ENCODE measurements around the gene RPL13A.
"Not testable (repeated sequence)": the region's sequence is repeated elsewhere in the genome, so short reads cannot be mapped to it uniquely, and the experiment has no call there.

Gene RPL13A

DNA sequence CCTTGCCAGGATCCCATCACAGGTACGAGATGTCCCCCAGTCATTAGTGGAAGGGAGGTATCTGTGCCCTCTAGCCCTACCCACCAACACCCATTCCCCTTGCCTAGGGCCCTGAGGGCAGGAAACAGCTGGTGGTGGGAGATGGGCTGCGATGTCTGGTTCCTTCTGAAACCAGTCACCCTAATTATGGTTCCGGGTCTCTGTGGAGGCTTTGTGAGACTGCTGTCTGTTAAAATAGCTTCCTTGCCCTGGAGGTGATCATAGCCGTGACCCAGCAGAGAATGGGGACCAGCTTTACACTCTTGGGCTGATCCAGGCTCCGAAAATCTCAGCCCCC, 28.9 kb upstream of the RPL13A start:
- no peak for DNase-seq

- no peak for DNase-seq
Measured at GRCh38 chr19:49459388-49459787, 28.0 kb upstream of the RPL13A start.

DNA sequence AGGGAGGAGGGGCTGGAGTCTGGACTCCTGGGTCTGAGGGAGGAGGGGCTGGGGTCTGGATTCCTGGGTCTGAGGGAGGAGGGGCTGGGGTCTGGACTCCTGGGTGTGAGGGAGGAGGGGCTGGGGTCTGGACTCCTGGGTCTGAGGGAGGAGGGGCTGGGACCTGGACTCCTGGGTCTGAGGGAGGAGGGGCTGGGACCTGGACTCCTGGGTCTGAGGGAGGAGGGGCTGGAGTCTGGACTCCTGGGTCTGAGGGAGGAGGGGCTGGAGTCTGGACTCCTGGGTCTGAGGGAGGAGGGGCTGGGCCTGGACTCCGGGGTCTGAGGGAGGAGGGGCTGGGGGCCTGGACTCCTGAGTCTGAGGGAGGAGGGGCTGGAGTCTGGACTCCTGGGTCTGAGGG, 26.3 kb upstream of the RPL13A start:
- DNase-seq: not testable (repeated sequence)

GRCh38 chr19:49461656-49462055, 25.8 kb upstream of the RPL13A start:
- DNase-seq: no peak

DNA sequence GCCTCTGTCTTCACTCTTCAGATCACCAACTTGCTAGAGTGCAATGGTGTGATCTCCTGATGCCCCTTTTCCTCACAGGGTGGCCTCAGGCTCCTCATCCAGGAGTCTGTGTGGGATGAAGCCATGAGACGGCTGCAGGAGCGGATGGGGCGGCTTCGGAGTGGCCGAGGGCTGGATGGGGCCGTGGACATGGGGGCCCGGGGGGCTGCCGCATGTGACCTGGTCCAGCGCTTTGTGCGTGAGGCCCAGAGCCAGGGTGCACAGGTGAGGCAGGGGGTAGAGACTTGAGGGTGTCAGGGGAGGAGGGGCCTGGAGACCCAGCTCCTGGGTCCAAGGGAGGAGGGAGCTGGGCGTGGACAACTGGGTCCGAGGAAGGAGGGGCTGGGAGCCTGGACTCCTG, 24.9 kb upstream of the RPL13A start:
- DNase-seq: no peak

DNA sequence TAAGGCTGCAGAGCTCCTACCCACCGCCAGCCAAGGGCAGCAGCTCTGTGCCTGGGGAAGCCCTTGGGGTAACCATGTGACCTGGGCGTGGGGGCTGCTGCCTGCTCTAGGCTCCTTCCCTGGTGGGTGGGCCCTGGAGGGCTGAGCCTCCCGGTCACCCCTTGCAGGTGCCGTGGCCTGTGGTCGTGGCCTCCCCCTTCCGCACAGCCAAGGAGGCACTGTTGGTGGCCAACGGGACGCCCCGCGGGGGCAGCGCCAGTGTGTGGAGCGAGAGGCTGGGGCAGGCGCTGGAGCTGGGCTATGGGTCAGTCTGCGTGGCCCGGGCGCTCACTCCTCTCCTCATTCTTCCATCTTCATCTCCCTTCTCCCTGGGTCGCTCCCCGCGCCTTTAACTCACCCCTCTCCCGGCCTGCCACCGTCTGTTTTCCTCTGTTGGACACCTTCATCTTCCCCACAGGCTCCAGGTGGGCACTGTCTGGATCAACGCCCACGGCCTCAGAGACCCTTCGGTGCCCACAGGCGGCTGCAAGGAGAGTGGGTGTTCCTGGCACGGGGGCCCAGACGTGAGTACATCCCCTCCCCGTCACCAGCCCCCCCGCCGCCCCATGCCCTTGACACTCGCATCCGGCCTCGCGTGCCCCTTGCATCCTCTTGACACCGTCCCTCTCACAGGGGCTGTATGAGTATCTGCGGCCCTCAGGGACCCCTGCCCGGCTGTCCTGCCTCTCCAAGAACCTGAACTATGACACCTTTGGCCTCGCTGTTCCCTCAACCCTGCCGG, 23.3 kb upstream of the RPL13A start:
- no peak for DNase-seq

DNA sequence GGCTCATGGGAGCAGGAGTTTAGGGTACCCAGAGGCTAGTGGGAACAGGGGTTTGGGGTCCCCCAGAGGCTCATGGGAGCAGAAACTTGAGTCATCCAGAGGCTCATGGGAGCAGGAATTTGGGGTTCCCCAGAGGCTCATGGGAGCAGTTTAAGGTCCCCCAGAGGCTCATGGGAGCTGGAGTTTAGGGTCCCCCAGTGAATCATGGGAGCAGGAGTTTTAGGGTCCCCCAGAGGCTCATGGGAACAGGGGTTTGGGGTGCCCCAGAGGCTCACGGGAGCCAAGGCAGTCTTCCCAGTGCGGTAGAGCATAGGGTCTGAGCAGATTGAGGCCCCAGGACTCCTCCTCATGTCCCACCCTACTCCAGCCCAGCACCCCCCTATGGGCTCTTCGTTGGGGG, 22.0 kb upstream of the RPL13A start:
- no peak for DNase-seq

- no peak for DNase-seq
Measured at GRCh38 chr19:49468199-49468598, 19.2 kb upstream of the RPL13A start.

DNA sequence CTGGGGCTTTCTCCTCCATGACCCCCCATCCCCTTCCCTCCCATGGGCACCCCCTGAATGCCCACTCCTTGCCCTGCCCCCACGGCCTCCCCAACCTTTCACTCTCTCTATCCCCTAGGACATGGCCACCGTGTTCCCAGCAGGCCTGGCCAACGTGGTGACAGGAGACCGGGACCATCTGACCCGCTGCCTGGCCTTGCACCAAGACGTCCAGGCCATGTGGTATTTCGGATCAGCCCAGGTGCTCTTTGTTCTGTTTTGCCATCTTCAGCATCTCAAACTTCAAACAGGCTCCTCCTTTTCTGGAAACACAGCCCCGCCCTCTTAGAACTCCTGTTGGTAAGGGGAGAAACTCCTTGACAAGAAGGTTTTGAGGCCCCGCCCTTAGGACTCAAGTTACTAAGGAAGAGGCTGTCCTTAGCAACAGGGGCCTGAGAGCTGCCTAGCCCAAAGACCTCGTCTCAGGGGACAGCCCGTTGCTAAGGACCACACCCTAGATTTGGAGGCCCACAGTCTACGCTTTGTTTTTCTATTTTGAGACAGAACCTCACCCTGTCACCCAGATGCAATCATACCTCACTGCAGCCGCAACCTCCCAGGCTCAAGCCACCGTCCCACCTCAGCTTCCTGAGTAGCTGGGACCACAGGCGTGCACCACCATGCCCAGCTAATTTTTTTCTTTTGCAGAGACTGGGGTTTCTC, 18.5 kb upstream of the RPL13A start:
- peak; percentile 97 for DNase-seq

DNA sequence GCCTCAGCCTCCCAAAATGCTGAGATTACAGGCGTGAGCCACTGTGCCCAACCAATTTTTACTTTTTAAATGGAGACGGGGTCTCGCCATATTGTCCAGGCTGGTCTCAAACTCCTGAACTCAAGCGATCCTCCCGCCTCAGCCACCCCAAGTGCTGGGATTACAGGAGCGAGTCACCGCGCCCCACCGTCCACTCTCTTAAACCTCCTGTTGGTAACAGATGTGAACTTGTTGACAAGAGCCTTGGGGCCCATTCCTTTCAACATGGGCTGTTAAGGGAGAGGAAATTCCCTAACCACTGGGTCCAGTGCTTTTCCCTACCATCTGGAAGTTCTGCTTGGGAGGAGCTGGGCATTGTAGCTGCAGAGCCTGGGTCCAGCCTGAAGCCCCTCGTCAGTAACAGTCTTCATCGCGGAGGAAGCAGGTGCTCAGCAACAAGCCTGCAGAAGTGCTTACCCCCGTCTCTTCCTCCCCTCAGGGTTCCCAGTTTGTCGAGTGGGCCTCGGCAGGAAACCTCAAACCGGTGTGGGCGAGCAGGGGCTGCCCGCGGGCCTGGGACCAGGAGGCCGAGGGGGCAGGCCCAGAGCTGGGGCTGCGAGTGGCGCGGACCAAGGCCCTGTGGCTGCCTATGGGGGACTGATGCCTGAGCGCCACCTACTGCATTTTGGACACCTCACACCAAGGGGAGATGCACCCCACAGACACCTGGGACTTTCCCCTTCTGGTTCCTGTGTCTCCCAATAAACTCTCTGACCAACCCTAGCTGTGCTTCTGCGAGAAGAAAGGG, 17.4 kb upstream of the RPL13A start:
- DNase-seq: peak; percentile 90

DNA sequence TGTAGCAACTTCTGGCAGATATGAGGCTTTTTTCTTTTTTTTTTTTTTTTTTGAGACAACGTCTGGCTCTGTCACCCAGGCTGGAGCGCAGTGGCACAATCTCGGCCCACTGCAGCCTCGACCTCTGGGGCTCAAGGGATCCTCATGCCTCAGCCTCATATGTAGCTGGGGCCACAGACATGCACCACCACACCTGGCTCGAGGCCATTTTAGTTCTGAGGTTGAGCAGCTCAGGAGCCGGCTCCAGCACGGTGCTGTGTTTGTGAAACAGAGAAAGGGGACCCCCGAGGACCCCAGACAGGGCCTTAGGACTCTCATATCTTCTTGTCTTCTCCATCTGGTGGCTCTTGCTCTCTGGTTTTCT, 16.8 kb upstream of the RPL13A start:
- DNase-seq: no peak

DNA sequence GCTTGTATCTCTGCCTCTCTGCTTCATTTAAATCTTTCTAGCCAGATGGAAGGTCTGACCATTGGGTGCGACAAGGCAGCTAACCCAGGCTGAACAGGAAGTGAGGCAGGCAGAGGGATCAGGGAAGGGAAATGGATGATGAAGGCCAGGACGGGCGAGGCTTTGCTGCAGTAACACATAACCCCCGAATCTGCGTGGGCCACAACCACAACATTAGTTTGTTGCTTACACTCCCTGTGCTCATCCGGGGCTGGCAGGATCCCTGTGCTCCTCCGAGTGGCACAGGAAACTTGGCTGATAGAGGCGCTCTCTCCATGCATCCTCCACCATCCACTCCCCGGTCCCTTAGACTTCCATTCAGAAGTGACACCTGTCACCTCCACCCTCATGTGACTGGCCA, 14.5 kb upstream of the RPL13A start:
- peak; percentile 46 for DNase-seq

DNA sequence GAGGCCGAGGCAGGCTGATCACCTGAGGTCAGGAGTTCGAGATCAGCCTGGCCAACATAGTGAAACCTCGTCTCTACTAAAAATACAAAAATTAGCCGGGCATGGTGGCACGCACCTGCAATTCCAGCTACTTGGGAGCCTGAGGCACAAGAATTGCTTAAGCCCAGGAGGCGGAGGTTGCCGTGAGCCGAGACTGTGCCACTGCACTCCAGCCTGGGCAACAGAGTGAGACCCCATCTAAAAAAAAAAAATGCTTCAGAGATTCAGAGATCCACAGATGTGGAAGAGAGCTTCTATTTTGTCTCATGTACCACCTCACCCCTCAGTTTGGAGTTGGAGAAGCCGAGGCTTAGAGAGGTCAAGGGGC, 13.9 kb upstream of the RPL13A start:
- DNase-seq: not testable (repeated sequence)

DNA sequence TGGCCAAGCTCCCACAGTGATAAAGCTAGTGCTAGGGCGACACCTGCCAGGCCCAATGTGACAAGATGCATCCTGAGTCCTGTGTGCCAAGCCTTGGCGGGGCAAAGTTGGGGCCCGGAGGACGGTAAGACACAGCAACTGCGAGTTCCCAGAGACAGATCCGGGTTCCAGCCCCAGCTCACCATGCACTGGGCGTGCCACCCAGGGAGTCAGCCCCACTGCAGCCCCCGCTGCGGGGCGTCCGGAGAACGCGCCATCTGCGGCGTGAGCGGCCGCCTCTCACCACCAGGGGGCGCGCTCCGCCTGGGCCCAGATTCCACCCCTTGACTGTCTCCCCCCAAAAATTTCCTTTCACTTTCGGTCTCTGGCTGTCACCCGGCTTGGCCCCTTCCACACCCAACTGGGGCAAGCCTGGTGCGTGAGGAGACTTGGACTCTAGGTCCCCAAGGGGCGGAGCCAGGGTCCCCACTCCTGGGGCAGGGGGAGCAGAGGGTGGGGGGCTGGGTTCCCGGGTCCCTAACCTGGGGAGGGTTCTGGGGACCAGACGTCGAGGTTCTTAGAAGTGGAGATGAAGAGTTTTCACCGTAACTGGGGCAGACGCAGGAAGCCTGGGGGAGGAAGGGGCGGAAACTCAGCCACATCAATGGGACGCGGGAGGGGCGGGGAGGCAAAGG, 13.4 kb upstream of the RPL13A start, which contains the start of gene FLT3LG:
TSS of gene FLT3LG (plus strand) at position 348 of the 674 bp plus-strand sequence. CDS start 425 bp downstream, outside the sequence.
- peak; percentile 92 for DNase-seq

DNA sequence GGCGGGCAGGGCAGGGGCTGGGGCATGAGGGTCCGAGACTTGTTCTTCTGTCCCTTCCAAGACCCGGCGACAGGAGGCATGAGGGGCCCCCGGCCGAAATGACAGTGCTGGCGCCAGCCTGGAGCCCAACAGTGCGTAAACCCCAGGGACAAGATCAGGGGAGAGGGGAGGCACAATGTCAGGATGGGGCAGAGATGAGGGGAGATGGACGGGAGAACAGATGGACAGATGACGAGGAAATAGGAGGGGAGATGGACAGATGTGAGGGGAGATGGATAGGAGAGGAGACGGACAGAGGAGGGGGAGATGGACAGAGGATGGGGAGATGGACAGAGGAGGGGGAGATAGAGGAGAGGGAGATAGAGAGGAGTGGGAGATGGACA, 12.9 kb upstream of the RPL13A start:
- DNase-seq: no peak

DNA sequence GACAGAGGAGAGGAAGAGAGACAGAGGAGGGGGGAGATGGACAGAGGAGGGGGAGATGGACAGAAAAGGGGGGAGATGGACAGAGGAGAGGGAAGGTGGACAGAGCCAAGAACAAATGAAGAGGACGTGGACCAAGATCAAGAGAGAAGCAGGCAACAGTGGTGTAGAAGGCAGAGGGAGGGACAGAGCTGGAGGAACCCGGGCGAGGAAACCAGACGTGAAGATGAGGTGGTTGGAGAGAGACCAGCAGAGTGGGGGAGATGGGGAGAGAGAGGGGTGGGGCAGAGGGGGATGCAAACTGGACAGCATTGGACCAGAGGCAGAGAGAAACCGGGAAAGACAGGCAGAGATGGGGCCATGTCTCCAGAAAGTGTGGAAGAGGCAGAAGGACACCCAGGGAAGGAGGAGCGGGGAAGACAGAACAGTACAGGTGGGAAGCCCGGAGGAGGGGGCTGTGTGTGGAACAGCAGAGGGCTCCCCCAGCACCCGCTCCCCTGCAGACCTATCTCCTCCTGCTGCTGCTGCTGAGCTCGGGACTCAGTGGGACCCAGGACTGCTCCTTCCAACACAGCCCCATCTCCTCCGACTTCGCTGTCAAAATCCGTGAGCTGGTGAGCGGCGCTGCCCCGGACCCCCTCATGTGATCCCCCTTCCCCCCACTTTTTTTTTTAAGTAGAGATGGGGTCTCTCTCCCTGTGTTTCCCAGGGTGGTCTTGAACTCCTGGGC, 12.1 kb upstream of the RPL13A start:
- no peak for DNase-seq

DNA sequence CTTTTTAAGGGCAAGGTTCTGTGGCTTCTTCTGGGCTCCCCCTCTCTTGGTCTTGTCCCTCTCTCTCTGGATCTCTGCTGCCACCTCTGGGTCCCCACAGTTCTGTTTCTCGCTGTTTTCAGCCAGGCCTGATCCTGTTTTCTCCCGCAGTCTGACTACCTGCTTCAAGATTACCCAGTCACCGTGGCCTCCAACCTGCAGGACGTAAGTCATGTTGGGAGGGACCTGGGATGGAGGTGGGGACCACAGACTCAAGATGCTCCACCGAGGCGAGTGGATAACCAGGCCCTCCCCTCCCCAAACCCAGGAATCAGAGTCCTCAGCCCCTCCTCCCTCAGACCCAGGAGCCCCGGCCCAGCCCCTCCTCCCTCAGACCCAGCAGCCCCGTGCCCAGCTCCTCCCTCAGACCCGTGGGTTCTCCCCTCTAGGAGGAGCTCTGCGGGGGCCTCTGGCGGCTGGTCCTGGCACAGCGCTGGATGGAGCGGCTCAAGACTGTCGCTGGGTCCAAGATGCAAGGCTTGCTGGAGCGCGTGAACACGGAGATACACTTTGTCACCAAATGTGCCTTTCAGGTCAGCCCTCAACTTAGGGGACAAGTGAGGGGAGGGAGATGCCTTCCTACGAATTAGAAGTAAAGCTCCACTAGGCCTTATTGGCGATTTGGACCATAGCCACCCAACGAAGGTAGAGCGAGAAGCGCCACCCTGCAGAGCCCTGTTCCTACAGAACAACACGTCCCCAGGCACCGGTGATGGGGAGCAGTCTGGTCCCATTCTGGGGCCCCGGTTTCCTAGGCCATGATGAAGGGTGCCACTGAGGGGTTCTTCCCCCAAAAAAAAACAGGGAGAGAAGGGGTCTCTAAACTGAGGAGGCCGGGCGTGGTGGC, 11.2 kb upstream of the RPL13A start:
- DNase-seq: peak; percentile 78

DNA sequence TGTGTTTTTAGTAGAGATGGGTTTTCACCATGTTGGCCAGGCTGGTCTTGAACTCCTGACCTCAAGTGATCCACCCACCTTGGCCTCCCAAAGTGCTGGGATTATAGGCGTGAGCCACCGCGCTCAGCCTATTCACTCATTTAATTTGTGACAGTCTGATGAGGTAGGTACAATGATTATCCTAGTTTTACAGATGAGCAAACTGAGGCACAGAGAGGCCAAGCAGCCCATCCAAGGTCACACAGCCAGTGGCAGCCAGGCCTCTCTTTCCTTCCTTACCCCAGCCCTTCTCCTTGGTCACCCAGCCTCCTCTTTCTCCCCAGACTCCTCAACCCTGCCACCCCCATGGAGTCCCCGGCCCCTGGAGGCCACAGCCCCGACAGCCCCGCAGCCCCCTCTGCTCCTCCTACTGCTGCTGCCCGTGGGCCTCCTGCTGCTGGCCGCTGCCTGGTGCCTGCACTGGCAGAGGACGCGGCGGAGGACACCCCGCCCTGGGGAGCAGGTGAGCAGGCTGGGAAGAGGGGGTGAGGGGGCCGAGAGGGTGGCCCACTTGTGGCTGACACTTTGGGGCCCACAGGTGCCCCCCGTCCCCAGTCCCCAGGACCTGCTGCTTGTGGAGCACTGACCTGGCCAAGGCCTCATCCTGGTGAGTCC, 7.3 kb upstream of the RPL13A start:
- DNase-seq: no peak

- DNase-seq: no peak
Measured at GRCh38 chr19:49481020-49481683, 6.3 kb upstream of the RPL13A start.

DNA sequence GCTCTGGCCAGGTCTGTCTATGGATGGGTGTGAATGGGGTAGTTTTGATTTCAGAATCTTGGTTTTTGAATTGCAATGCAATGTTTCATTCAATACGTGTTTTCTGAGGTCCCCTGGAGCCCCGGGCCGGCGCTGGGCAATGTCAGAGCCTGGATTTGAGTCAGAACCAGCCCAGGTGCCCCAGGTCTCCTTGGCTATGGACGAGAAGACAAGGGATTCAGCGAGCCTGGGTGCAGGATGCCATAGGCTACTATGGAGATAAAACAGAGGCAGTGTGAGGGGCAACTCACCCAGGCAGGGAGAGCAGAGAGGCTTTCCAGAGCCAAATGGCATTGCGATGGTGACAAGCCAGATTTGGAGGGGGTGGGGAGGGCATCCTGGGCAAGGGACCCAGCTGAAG, 1.2 kb upstream of the RPL13A start:
- DNase-seq: no peak

Measured in hematopoietic multipotent progenitor cell treated with erythropoietin and hydrocortisone succinate and interleukin-3 and kit ligand, for 4 days (in vitro differentiated cells).